ENCODE measurements around the gene DMWD. TPM values are rescaled to one million over a fixed set of nuclear protein-coding genes. Genes with fewer than 3 reads are reported as not detected.

Gene DMWD
- total RNA-seq, 4 donors from 2014 or later, result 20.0 to 31.0 (median 28.0) TPM

- TF ChIP-seq POLR2A (IDR thresholded peaks at IDR 0.05) (no peak), CTCF (IDR thresholded peaks at IDR 0.05) (no peak)
- H3K4me3 ChIP-seq (ENCODE audit: low read depth, poor library complexity, severe bottlenecking), result no peak overlapping the region
- intact Hi-C loops (cut with DNase I; ENCODE audit: low total_unique reads), result no loop called here
- no peak for DNase-seq (ENCODE audit: low spot score in 2 of 2)
- WGBS, 2 donors, result 55 to 56% methylated on average over 6 of the region's 6 CpGs
Observed at GRCh38 chr19:45793876-45794275, 1.2 kb upstream of the DMWD start.

- no peak overlapping the region for H3K4me3 ChIP-seq (ENCODE audit: low read depth, poor library complexity, severe bottlenecking)
- intact Hi-C loops (cut with DNase I; ENCODE audit: low total_unique reads), result no loop called here
- DNase-seq (ENCODE audit: low spot score in 2 of 2), result no peak
- no peak for TF ChIP-seq POLR2A (IDR thresholded peaks at IDR 0.05)
- TF ChIP-seq CTCF (IDR thresholded peaks at IDR 0.05), result no peak
- WGBS, 2 donors, result 35 to 47% methylated on average over 3 of the region's 3 CpGs
Observed at GRCh38 chr19:45793178-45793564, 526 bp upstream of the DMWD start.

- WGBS, 2 donors, result 6 to 9% methylated on average over 23 to 30 of the region's 31 CpGs
- intact Hi-C loops (cut with DNase I; ENCODE audit: low total_unique reads), result no loop called here
Observed at GRCh38 chr19:45791744-45792469, 738 bp downstream of the DMWD start.

GRCh38 chr19:45790942-45791341 is 1.7 kb downstream of the DMWD start:
- intact Hi-C loops (cut with DNase I; ENCODE audit: low total_unique reads), result no loop called here
- WGBS, 2 donors, result 73% methylated on average over 8 of the region's 8 CpGs
- no peak for TF ChIP-seq POLR2A (IDR thresholded peaks at IDR 0.05)
- no peak for TF ChIP-seq CTCF (IDR thresholded peaks at IDR 0.05)
- no peak overlapping the region for H3K4me3 ChIP-seq (ENCODE audit: low read depth, poor library complexity, severe bottlenecking)
- DNase-seq (ENCODE audit: low spot score in 2 of 2), result no peak

More at GRCh38 chr19:45791744-45792469, 738 bp downstream of the DMWD start:
- H3K4me3 ChIP-seq (ENCODE audit: low read depth, poor library complexity, severe bottlenecking), result peak overlapping the region; percentile 56
- DNase-seq (ENCODE audit: low spot score in 2 of 2), result no peak
- TF ChIP-seq CTCF (IDR thresholded peaks at IDR 0.05) (no peak), POLR2A (IDR thresholded peaks at IDR 0.05) (no peak)

GRCh38 chr19:45789035-45789786 is 3.4 kb downstream of the DMWD start:
- 87 to 90% methylated on average over 15 of the region's 15 CpGs for WGBS, 2 donors
- TF ChIP-seq POLR2A (IDR thresholded peaks at IDR 0.05) (no peak), CTCF (IDR thresholded peaks at IDR 0.05) (no peak)

More at GRCh38 chr19:45789035-45789786, 3.4 kb downstream of the DMWD start:
- intact Hi-C loops (cut with DNase I; ENCODE audit: low total_unique reads), result no loop called here
- DNase-seq (ENCODE audit: low spot score in 2 of 2), result no peak
- no peak overlapping the region for H3K4me3 ChIP-seq (ENCODE audit: low read depth, poor library complexity, severe bottlenecking)
